ENCODE measurements around the gene CCDC9B. TPM values are rescaled to one million over a fixed set of nuclear protein-coding genes. Genes with fewer than 3 reads are reported as not detected.

CCDC9B gene
- under 1 TPM; 0.13 to 0.30 (median 0.25) TPM for total RNA-seq

DNA sequence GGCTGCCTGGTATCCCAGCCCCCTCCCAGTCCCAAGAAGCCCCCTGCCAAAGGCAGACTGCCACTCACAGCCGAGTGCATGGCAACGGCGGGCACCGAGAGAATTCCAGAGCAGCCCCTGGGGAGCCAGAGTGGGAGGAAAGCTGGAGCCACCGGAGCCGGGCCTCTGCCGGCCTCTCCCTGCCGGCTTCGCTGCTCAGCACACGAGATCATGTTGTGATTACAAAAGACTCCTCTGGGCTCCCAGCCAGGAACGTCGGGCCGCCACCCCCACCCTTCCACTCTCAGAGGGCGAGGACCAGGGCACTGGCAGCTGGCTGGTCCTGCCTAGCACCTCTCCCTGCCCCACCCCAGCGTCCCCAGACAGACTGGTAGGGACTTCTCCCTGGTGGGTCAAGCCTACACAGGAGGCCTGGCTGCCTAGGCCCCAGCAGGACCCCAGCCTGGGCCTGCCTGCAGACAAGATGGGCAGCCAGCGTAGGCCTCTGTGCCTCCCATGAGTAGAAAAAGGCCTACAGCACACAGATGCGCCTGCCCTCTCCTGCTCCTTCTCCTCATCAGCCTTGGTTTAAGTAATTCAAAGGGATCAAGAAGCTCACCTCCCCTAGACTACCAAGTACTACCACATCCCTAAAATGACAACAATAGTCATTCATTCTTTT, at the start of gene CCDC9B:
CCDC9B (minus strand) TSS at position 200 of the 661 bp plus-strand sequence; CDS start at position 80, 120 bp downstream.
- H3K36me3 Mint-ChIP-seq (ENCODE audit: insufficient read depth), result no peaks in the 10 kb centered on the region
- H3K9me3 Mint-ChIP-seq, result no peaks in the 10 kb centered on the region
- ATAC-seq (no peak), DNase-seq (no peak)
- H3K4me1 Mint-ChIP-seq (ENCODE audit: low read depth), result peaks cover 2% of the 10 kb centered on the region
- no peaks in the 10 kb centered on the region for H3K27me3 Mint-ChIP-seq (ENCODE audit: low read depth)
- H3K4me3 Mint-ChIP-seq, result no peak within 1 kb of the TSS

DNA sequence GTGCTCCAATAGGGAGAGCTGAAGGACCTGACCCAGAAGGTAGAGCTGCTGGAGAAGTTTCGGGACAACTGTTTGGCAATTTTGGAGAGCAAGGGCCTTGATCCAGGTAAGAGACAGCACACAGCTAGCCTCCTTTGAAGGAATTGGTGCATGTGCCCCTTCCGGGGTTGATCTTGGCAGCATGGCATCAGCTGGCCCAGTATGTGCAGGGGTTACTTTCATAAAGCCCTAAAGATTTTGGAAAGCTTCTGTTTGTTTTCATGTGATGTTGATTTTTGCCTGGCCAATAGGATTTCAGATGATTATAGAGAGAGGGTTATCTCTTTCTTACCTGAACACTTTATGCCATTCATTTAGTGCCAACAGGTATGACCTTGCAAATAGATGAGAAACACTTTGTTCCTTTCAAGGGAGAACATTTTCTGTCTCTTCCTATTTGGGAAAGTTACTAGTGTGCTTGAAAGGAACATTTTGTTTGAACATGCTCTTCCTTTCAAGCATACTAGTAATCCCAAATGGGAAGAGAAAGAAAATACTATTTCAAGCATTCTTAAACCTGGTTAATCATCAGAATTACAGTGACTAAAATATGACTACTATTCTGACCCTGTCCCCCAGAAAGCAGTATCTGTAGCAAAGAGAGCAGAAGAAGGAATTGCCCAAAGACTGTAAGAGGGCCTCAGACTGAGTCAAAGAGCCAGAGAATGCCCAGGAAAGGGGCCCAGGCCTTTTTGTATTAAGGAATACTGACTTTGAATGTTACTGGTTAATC, 49.3 kb upstream of the CCDC9B start:
- no peaks in the 10 kb centered on the region for H3K4me1 Mint-ChIP-seq (ENCODE audit: low read depth)
- no peaks in the 10 kb centered on the region for H3K9me3 Mint-ChIP-seq
- peaks cover 34% of the 10 kb centered on the region for H3K36me3 Mint-ChIP-seq (ENCODE audit: insufficient read depth)
- no peaks in the 10 kb centered on the region for H3K27me3 Mint-ChIP-seq (ENCODE audit: low read depth)
- H3K4me3 Mint-ChIP-seq, result no peak overlapping the region
- no peak for ATAC-seq
- no peak for DNase-seq

DNA sequence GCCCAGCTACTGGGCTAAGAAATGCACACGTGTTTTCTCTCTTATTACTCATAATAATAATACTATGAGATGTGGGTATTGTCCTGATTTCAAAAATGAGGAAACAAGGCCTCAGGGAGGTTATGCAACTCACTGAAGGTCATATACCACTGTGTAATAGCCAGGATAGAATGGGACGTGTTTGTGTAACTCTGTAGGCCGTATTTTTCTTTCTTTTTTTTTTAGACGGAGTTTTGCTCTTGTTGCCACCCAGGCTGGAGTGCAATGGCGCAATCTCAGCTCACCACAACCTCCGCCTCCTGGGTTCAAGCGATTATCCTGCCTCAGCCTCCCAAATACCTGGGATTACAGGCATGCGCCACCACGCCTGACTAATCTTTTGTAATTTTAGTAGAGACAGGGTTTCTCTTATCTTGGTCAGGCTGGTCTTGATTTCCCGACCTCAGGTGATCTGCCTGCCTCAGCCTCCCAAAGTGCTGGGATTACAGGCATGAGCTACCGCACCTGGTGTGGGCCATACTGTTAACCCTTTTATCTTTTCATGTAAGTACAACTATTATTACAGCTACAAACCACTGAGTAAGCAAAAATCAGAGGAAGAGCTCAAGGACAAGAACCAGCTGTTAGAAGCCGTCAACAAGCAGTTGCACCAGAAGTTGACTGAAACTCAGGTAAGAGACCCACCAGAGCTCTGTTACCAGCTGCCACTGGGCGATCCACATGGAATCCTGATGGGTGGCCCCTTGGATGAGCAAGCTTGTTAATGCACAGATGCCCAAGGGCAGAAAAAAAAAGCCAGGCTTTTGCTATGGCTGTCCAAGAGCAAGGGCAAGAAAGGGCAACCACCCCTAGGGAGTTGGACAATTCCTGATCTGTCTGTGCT, 48.4 kb upstream of the CCDC9B start:
- DNase-seq, result no peak
- H3K36me3 Mint-ChIP-seq (ENCODE audit: insufficient read depth), result peaks cover 34% of the 10 kb centered on the region
- H3K9me3 Mint-ChIP-seq, result no peaks in the 10 kb centered on the region
- peaks cover 3% of the 10 kb centered on the region for H3K4me1 Mint-ChIP-seq (ENCODE audit: low read depth)
- no peaks in the 10 kb centered on the region for H3K27me3 Mint-ChIP-seq (ENCODE audit: low read depth)
- no peak overlapping the region for H3K4me3 Mint-ChIP-seq
- ATAC-seq, result no peak

DNA sequence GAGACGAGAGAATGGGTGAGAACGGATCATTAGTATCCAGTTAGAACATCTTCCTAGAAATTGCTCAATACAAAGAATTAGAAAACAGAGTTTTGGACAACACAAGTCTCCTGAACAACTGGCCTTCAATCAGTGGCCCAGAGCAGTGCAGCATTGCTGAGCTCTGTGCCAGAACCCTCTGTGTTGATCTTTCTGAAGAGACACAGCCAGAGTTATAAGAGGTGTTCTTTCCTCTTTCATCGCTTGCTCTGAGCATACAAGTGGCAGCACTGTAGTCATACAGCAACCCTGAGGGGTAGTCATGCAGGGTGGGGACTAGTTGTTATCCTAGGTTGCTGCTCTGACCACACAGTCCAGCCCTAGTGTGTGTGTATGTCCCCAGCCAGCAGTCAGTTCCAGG, 45.7 kb upstream of the CCDC9B start:
- ATAC-seq, result no peak
- Mint-ChIP-seq H3K27me3 (ENCODE audit: low read depth) (no peaks in the 10 kb centered on the region), H3K9me3 (no peaks in the 10 kb centered on the region), H3K4me1 (ENCODE audit: low read depth) (peaks cover 13% of the 10 kb centered on the region), H3K4me3 (no peak overlapping the region), H3K36me3 (ENCODE audit: insufficient read depth) (peaks cover 25% of the 10 kb centered on the region)
- DNase-seq, result no peak

DNA sequence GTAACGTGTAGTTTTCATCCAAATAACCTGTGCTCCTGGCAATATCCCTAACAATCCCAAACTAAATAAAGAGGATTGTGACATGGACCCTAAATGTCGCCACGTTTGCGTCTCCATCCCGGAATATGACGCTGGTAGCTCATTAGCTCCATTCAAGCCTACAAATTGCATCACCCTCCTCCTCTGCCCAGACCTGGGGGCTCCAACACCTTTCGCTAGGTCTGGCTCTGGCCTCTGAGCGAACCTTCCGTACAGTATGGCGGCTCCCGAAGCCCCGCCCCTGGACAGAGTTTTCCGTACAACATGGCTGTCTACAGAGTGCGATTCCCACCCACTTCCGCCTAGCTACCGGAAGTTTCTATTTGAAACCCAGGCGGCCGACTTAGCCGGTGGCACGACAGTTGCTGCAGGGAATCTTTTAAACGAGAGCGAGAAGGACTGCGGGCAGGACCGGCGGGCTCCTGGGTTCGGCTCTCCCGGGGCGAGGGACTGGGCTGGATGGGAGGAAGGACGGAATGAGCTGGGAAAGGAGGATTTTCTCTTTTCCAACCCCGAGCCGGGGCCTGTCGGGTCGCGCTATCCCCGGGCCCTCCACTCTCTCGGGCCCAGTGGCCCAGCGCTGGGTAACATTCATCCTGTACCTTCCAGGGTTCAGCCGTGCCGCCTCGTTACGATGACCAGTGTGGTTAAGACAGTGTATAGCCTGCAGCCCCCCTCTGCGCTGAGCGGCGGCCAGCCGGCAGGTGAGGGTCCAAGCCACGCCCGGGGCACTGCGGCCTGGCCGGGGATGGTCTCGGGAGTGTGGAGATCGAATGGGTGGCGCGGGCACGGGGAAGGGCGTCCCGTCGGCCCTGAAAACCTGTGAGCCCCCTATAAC, 42.1 kb upstream of the CCDC9B start, which contains the start of gene KNSTRN:
KNSTRN (plus strand) TSS at position 142 of the 877 bp plus-strand sequence; CDS start at position 257, 115 bp downstream.
- H3K36me3 Mint-ChIP-seq (ENCODE audit: insufficient read depth), result peaks cover 10% of the 10 kb centered on the region
- ATAC-seq, result peak; percentile 99
- H3K27me3 Mint-ChIP-seq (ENCODE audit: low read depth), result no peaks in the 10 kb centered on the region
- peak within 1 kb of the TSS; percentile 98 for H3K4me3 Mint-ChIP-seq
- peaks cover 13% of the 10 kb centered on the region for H3K4me1 Mint-ChIP-seq (ENCODE audit: low read depth)
- no peaks in the 10 kb centered on the region for H3K9me3 Mint-ChIP-seq
- peak; percentile 91 for DNase-seq

DNA sequence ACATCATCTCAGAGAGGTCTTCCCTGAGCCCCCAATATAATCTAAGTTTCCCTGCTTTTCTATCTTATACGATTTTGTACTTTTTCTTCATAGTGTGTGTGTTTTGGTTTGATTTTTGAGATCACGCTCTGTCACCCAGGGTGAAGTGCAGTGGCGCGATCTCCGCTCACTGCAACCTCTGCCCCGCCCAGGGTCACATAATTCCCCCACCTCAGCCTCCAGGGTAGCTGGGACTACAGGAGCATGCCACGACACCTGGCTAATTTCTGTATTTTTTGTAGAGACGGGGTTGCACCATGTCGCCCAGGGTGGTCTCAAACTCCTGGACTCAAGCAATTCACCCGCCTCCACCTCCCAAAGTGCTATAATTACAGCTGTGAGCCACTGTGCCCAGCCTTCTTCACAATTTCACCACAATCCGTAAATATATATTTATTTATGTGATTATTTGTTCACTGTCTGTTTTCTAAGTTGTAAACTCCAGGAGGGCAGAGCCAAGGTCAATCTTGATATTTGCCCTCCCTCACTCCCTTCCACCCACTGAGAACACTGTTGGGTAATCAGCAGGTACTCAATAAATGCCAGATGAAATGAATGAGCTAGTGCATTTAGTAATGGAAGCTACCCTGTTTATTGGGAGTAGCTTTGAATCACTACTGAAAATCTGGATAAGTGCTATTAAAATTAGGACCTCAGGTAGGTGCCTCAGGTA, 41.2 kb upstream of the CCDC9B start:
- no peak overlapping the region for H3K4me3 Mint-ChIP-seq
- DNase-seq, result no peak
- ATAC-seq, result no peak
- H3K27me3 Mint-ChIP-seq (ENCODE audit: low read depth), result no peaks in the 10 kb centered on the region
- no peaks in the 10 kb centered on the region for H3K9me3 Mint-ChIP-seq
- H3K36me3 Mint-ChIP-seq (ENCODE audit: insufficient read depth), result peaks cover 2% of the 10 kb centered on the region
- peaks cover 13% of the 10 kb centered on the region for H3K4me1 Mint-ChIP-seq (ENCODE audit: low read depth)

DNA sequence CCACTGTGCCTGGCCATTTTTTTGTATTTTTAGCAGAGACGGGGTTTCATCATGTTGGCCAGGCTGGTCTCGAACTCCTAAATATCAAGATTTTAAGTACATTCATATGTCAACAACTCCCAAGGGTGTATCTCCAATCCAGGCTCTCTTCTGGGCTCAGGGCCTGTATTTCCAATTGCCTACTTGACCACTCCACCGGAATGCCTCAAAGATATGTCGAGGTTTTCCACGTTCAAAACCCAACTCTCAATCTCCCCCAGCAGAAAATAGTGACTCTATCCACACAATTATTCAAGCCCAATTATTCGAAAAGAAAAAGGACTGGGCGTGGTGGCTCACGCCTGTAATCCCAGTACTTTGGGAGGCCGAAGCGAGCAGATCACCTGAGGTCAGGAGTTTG, 39.9 kb upstream of the CCDC9B start:
- no peak for DNase-seq
- no peak overlapping the region for H3K4me3 Mint-ChIP-seq

DNA sequence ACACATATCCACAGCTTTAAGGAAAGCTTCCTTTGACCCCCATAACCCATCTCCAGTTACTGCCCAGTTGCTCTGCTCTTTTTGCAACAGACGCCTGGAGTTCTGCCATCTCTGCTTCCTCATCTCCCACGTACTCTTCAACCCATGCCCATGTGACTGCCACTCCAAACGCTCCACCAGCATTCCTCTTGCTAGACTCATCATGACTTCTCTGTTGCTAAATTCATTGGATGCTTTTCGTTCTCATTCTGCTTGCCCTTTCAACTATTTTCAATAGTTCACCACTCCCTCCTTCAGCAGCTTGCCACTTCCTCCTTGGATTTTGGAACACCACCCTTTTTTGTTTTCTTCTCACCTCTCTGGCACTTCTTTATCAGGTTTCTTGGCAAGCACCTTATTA, 39.1 kb upstream of the CCDC9B start:
- Mint-ChIP-seq H3K36me3 (ENCODE audit: insufficient read depth) (no peaks in the 10 kb centered on the region), H3K9me3 (no peaks in the 10 kb centered on the region), H3K4me1 (ENCODE audit: low read depth) (peaks cover 13% of the 10 kb centered on the region), H3K4me3 (no peak overlapping the region), H3K27me3 (ENCODE audit: low read depth) (no peaks in the 10 kb centered on the region)
- DNase-seq (no peak), ATAC-seq (no peak)

More for the DNA sequence above, 39.9 kb upstream of the CCDC9B start:
- peaks cover 13% of the 10 kb centered on the region for H3K4me1 Mint-ChIP-seq (ENCODE audit: low read depth)
- H3K27me3 Mint-ChIP-seq (ENCODE audit: low read depth), result no peaks in the 10 kb centered on the region
- H3K36me3 Mint-ChIP-seq (ENCODE audit: insufficient read depth), result no peaks in the 10 kb centered on the region
- ATAC-seq, result no peak
- no peaks in the 10 kb centered on the region for H3K9me3 Mint-ChIP-seq

DNA sequence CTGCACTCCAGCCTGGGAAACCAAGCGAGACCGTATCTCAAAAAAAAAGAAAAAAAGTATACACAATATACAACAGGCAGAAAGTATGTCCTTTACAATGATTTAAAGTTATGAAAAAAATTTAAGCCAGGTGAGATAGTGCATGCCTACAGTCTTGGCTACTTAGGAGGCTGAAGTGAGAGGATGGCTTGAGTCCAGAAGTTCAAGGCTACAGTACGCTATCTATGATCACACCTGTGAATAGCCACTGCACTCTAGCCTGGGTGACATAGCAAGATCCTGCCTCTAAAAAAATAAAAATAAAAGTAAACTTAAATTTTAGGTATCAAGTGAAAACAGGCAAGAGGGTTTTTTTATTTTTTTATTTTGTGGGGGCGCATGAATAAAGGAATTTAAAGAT, 38.6 kb upstream of the CCDC9B start:
- DNase-seq (no peak), ATAC-seq (no peak)
- H3K36me3 Mint-ChIP-seq (ENCODE audit: insufficient read depth), result no peaks in the 10 kb centered on the region
- H3K4me1 Mint-ChIP-seq (ENCODE audit: low read depth), result peaks cover 11% of the 10 kb centered on the region
- no peak overlapping the region for H3K4me3 Mint-ChIP-seq
- no peaks in the 10 kb centered on the region for H3K27me3 Mint-ChIP-seq (ENCODE audit: low read depth)
- H3K9me3 Mint-ChIP-seq, result no peaks in the 10 kb centered on the region

DNA sequence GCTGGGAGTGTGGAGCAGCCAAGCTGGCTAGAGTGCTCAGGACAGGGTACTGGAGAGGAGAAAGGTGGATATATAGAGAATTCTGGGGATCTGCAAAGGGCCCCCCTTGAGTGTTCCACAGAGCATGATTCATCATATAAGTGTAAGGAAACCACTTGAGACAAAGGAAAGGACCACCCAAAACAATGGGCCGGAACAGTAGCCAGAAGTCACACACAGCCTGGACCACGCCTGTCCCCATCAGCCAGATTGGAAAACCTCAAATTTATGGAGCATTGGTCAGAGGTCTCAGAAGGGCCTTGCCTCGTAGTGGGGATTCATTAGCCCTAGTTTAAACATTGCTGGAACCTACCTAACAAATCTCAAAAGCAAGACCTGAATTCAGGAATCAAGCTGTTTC, 36.9 kb upstream of the CCDC9B start:
- no peaks in the 10 kb centered on the region for H3K27me3 Mint-ChIP-seq (ENCODE audit: low read depth)
- no peaks in the 10 kb centered on the region for H3K9me3 Mint-ChIP-seq
- DNase-seq (no peak), ATAC-seq (no peak)
- peaks cover 2% of the 10 kb centered on the region for H3K4me1 Mint-ChIP-seq (ENCODE audit: low read depth)
- no peaks in the 10 kb centered on the region for H3K36me3 Mint-ChIP-seq (ENCODE audit: insufficient read depth)
- no peak overlapping the region for H3K4me3 Mint-ChIP-seq

DNA sequence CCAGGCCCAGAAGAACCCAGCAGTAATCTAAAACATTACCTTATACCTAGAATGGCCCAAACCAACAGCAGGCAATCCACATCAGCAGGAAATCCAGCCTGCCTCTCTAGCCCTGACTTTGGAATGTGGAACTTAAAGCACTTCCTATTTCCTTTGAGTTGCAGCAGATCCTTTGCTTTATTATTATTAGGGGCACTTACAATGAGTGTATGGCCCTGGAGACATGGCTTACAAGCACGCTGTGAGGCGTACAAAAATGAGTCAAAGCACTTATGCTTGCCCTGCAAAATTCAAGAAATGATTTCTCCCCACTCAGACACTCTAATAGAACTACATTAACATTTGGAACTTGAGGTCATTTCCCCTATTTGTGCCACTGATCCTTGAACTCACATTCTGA, 32.2 kb upstream of the CCDC9B start:
- H3K27me3 Mint-ChIP-seq (ENCODE audit: low read depth), result no peaks in the 10 kb centered on the region
- H3K36me3 Mint-ChIP-seq (ENCODE audit: insufficient read depth), result no peaks in the 10 kb centered on the region
- H3K9me3 Mint-ChIP-seq, result no peaks in the 10 kb centered on the region
- H3K4me3 Mint-ChIP-seq, result no peak overlapping the region
- ATAC-seq (no peak), DNase-seq (no peak)
- H3K4me1 Mint-ChIP-seq (ENCODE audit: low read depth), result no peaks in the 10 kb centered on the region

DNA sequence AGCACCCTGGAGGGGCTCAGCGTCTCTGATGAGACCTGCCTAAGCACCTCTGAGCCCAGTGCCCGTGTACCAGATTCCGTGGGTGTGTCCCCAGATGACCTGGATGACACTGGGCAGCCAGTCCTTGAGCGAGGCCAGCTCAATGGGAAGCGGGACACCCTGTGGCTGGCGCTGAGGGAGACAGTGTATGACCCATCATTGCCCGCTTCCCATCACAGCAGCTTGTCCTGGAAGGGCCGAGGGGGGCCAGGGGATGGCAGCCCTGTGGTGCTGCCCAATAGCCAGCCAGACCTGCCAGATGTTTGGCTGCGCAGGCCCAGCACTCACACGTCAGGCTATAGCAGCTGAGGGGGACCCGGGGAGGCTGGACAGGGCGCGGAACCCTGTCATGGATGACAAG, 29.2 kb upstream of the CCDC9B start:
- ATAC-seq (no peak), DNase-seq (no peak)
- Mint-ChIP-seq H3K27me3 (ENCODE audit: low read depth) (no peaks in the 10 kb centered on the region), H3K4me1 (ENCODE audit: low read depth) (peaks cover 18% of the 10 kb centered on the region), H3K9me3 (no peaks in the 10 kb centered on the region), H3K36me3 (ENCODE audit: insufficient read depth) (no peaks in the 10 kb centered on the region), H3K4me3 (no peak overlapping the region)

DNA sequence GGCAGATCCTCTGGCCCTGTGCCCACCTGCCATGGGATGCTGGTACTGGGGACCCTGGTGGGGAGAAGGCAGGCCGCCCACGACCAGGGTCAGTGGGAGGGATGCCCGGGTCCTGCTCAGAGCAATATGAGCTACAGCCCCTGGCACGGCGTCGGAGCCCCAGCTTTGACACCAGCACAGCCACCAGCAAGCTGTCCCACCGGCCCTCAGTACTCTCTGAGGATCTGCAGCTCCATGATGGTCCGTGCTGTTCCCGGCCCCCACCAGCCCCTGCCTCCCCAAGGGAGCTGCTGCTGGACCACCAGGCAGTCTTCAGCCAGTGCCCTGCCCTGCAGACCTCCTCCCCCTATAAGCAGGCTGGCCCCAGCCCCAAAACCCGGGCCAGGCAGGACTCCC, 28.7 kb upstream of the CCDC9B start:
- Mint-ChIP-seq H3K9me3 (no peaks in the 10 kb centered on the region), H3K4me3 (no peak overlapping the region), H3K4me1 (ENCODE audit: low read depth) (peaks cover 18% of the 10 kb centered on the region), H3K36me3 (ENCODE audit: insufficient read depth) (no peaks in the 10 kb centered on the region), H3K27me3 (ENCODE audit: low read depth) (no peaks in the 10 kb centered on the region)
- DNase-seq, result no peak
- no peak for ATAC-seq

Data from activated T-cell treated with anti-CD3 and anti-CD28 coated beads, Interleukin-2, amount 50 U/mL, for 4 hours (primary cell).